GM18502 (cell line): Measurements from ENCODE around the gene CREG1.

Experiments used
- ATAC-seq: cut with Tn5 transposase; IDR thresholded peaks from one replicate; pipeline ENCODE4 v1.9.1; 2021; ENCODE audit warnings: mild to moderate bottlenecking; ENCODE audit not compliant: unreplicated experiment, poor library complexity

Gene CREG1

DNA sequence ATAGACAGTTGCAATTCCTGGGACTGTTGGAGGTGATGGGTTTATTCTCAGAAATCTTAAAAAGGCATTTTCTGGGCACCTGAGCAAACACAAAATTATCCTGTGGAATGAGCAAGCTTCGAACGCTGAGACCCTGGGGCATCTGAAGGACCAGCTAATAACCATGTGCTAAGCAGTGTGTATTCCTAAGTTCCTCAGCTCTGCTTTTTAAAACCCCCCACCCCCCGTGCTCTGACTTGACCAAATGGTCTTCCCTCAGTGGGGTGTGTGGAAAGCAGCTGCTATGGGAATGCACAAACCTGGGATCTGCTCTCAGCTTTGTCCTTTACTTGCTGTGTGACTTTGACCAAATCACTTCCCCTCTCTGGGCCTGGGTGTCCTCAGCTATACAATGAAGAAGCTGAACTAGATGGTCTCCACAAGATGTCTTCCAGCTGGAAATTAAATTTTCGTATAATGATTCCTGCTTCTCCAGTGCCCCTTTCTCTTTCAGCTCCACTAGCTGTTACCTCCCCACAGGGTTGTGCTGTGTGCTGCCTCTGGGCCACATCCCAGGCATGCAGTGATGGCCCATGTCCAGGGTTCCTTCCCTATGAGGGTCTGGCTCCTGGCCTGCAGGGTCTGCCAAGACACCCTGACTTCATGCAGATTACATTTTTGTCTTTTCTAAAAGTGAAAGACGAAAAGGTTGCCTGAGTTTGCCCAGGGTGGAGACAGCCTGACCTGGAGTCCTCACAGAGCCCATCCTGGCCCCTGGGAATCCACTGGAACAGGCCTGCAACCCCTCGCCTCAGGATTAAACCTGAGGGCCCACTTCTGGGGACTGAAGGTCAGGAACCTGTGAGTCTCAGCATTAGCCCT is 20.4 kb downstream of the CREG1 start:
- no peak for ATAC-seq

DNA sequence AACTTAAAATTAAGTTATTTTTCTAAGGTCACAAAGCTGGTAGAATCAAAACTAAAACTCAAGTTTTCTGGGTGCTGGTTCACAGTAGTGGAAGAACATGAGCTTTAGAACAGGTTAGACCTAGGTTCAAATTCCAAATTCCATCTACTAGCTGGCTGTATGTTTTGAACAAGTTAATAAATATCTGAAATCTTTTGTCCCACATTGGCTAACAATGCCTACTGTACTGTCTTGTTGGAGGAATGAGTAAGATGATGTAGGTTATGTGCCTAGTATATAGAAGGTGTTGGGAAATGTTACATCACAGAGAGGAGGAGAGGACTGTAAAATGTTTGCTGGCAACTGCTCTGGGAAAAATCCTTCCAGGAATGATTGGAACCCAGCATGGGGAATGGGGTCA is 21.2 kb downstream of the CREG1 start:
- no peak for ATAC-seq

DNA sequence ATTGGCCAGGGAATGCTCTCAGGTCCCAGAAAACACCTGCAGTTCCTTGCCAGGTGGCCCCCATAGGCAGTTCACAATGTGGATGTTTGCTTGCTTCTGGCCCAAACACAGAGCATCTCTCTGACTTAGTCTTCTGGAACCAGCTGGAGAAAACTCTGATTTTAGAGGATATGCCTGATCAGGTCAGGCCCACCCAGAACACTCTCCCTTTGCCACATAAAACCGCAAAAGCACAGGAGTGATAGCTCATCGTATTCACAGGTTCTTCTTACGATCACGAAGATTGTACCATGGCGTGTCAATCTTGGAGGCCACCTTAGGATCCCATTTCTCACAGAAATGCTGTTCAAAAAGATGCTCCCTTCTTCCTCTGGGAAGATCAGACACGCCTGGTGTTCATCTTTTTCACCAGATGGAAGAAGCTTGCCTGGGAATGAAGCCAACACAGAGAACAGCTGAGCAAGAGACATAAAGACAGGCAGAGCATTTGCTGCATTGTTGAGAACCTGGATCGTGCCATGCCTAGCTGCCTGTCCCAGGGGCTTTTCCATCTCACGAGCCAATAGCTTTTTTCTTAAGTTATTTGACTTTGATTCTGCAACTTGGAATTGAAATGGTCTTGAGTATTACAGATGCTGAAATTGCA is 23.6 kb downstream of the CREG1 start:
- no peak for ATAC-seq

DNA sequence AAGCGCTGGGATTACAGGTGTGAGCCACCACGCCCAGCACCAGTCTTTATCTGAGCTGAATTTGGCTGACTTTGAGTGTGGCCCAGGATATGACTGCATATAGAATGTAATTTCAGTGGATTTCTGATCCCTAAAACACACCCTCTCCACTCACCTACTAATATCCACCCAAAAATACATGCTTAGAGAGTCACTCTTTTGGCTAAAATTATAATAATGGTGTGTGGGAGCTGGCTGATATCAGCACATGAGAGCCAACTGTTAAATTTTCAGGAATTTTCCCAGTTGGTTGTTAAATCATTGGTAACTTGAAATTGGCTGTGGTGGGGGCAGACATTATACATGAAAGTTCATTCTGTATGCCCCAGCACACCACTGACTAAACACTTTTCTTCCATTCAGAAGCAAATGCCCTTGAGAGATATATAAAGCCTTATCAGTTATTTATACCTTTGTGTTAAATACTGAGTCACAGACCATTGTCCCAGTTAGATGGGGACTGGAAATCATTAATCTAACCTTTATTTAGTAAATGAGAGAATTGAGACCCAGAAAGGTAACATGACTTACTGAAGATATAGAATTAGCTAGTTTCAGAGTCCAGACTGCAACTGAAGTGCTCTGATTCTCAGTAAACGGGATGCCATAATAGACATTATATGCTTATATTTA is 25.4 kb downstream of the CREG1 start:
- no peak for ATAC-seq

DNA sequence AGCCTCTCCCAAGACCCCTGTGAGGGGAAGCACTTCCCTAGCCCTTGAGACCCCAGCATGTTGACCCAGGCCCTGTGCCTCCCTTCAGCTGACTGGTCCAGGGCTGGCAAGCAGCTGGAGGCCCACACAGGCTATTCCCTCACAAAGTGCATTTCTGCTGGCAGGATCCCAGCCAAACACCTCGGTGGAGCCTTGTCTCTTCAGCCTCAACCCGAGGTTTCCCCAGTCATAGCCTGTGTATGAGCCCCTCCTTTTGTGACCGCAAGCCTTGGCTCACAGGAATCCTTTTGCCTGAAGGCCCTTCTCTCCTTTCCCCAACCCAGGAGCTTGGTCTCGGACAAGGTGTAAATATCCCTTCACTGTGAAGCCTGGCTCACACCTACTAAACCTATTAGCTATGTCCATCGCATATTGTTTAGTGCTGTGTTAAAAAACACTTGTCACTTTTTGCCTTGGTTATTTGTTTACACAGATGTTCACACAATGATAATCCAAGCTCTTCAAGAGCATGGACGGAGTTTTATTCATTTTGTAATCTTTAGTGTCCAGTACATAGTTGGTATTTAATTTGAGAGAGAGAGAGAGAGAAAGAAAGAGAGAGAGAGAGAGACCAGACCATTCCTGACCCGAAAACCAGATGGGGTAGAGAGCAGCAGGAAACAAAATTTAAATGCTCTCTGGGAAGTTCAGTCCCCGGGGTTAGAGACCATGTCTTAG is 26.7 kb downstream of the CREG1 start:
- ATAC-seq = no peak

DNA sequence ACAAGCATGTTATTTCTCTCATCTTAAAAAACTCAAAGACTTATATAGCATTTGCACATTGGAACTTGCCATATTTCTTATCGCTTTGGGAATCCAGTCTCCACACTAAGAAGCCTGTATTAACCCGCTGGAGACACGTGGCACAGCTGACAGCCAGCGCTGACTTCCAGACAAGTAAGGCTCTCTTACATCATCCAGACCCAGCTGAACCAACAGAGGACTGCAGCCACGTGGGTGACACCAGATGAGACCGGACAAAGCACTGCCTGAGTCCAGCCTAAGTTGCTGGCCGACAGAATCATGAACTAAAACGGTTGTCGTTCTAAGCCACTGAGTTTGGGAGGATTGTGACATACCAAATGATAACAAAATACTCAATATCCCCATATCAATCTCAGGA is 28.9 kb downstream of the CREG1 start:
- ATAC-seq = no peak

DNA sequence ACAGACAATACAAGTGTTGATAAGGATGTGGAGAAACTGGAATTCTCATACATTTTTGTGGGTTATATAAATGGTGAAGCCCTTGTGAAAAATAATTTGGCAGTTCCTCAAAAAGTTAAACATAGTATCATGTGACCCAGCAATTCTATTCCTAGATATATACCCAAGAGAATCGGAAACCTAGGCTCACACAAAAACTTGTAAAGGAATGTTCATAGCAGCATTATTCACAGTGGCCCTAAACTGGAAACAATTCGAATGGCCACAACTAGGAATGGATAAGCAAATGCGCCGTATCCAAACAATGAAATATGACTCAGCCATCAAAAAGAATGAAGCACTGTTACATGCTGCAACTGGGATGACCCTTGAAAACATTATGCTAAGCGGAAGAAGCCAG is 31.3 kb downstream of the CREG1 start:
- ATAC-seq = no peak

DNA sequence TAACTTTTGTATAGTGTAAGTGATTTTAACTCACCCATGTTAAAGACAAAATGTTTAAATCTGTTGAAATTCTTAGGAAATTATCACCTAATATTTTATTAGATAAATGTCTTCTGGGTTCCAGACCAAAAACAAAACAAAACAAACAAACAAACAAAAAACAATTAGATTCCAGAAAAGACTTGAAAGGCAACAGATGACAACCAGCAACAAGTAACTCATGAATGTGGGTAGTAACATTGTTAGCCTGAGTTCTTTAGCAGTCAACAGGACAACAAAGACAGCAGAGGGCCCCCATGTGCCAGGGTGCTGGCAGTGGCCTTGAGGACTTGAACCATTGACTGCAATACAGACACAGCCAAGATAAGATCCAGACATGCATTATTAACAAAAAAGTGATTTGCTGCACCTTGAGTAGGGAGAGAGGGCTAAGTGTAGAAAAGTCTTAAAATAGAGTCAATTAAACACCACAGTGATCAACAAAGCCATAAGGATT is 32.8 kb downstream of the CREG1 start:
- no peak for ATAC-seq

DNA sequence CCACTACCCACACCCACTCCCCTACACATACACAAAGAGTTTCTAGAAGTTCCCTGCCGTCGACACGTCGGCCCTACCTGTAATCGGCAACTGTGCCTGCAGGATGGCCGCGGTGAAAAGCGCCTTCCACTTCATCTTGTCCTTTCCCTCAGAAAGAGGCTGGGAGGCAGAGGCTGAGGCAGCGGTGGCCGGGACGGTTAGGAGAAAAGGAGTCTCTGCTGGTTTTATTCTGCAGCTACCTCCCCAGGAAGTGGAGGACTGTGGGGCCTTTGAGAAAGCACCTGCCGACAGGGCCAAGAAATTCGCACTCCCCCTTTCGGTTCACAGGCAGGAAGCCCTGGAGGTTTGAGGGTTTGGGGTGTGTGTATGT is 35.2 kb downstream of the CREG1 start, which contains the start of gene CD247:
CD247 (minus strand) TSS at position 199 of the 370 bp plus-strand sequence; CDS start at position 135, 64 bp downstream.
- peak; percentile 47 for ATAC-seq

DNA sequence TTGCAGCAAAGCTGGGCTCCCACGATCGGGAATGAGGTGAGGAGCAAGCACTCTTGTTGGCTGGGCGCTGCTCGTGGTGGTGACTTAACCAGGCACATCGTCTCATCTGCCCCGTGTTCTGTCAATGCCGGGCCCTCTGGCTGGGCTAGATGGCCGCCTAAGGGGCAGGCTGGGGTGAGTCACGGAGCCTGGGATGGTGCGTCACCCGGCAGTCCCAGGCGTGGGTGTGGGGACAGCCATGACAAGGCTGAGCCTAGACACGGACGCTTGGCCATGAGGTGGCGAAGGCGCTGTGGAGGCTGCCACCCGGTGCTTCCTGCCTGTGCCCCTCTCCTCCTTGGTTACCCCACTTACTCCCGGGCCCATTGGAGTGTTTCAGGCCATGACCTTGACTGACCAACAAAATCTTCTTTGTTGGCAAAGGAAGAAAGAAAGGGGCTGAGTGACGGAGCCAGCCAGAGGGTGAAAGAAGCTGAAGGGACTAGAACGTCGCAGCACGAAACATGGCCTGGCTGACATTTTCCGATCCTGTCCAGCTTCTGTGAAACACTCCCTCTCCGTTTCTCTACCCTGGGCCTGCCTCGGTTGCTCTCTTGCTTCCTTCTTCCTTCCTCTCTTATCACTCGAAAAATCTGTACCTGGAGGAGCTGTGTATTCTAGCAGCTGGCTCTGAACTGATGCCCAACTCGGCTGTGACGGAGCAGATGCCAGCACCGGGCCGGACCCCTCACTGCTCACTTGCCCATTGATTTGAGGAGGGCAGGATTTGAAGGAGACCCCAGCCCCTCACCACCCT is 35.8 kb downstream of the CREG1 start:
- no peak for ATAC-seq

DNA sequence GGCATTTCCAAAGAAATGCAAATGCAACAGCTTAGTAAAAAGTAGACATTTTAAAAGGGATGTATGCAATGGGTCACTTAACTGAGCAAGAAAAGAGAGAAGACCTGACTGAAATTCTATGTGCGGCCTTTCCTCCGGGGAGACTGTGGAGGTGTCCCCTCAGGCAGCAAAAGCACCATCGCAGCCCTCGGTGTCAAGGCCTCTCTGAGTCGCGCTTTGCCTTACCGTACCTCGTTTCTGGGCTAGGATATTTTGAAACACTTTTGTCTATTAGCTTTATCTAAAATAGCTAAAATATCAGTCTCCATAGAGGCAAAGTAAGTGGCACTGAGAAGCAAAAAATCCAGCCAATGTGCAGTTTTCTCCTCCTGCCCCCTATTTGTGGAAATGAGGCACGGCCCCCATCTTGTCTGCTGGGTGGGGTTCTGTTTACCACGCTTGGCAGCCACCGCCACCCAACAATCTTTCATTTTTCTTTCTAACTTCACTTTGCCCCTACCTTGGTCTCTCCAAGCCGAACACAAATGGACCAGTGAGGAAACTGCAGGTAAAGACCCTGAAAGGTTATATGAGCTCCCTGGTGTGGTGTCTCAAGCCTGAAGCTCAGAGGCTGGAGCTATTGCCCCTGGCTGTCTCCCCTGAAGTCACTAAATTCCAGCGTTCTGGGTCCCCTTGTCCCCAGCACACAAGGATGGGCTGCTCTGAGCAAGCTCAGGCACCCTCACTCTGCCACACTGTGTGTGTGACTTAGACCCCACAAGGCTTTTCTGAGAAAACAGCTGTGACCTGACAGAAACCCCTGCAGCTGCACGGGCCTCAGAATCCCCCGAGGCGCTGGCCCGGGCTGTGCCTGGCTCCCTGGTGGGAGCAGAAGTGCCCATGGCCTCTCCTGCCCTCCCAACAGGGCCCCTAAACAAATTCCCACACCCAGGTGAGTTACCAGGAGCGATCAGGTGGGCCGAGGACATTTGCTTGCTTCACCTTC is 36.9 kb downstream of the CREG1 start:
- ATAC-seq = no peak

DNA sequence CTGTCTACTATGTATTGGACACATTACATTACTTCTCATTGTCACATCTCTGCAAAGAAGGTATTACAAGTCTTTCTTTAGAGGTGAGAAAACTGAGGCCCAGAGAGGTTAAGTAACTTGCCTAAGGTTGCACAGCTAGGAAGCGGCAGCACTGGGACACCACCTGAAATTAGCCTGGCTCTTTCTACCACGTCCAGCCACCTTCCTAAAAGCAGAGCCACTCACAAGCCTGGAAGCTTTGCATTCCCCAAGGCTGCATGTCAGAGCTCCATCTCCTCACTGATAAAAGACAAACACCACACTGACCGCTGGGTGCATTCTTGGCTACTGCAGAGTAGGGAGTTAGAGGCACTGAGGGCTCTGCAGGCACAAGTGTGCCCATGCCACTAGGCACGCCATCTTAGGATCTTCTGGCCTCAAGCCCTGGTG is 37.7 kb downstream of the CREG1 start:
- no peak for ATAC-seq

DNA sequence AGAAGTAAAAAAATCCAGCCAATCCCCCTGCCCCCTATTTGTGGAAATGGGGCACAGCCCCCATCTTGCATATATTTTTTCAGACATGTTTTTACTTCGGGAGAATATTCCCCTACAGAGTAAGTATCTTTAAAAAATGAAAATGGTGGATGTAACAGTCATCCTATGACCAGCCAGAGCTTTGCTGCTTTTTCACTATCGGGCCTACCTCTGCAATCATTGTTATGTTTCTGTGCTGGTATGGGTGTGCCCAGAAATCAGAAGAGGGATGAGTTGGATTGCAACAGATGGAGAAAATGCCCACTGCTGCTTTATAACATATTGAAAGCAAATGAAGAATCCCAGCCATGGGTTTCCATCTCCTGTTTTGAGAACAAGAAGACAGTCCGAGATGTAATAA is 38.1 kb downstream of the CREG1 start:
- ATAC-seq = no peak

DNA sequence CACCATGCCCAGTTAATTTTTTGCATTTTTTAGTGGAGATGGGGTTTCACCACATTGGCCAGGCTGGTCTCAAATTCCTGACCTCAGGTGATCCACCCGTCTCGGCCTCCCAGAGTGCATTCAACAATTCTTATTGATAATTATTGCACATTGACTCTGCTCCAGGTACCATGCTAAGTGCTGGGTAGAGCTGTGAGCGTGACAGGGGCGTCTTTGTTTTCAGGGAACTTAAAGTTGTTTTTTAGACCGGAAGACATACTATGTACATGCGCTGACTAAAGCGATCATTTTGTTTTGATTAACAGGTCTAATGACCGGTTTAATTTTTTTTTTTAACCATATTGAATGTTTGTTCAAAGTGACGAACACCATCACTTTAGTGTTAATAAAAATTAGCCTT is 39.3 kb downstream of the CREG1 start:
- ATAC-seq = no peak

DNA sequence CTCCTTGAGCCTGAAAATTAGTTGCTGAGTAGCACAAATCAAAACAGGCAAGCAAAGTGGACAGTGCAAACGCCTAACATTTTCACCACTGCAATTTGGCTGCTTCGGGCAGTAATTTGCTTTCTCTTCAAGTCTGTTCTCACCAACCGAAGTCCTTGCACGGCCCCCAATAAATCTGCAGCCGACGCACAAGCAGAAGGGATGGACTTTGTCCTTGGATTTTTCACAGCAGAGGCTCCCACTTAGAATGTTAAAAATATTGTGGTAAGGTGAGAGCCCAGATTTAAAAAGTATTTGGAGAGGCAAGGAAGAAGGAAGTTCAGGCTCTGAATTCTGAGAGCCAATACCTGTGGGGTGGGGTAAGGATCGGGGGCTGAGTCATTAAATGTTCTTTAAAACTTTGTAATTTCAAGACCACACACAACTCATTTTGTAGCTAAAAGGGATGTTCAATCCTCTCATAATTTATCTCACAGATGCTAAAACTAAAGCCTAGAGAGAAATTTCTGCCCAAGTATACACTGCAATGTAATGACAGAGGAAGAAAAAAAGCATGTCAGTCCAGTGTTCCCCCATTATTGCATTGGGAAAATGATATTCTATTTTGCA is 41.4 kb downstream of the CREG1 start:
- ATAC-seq = no peak

DNA sequence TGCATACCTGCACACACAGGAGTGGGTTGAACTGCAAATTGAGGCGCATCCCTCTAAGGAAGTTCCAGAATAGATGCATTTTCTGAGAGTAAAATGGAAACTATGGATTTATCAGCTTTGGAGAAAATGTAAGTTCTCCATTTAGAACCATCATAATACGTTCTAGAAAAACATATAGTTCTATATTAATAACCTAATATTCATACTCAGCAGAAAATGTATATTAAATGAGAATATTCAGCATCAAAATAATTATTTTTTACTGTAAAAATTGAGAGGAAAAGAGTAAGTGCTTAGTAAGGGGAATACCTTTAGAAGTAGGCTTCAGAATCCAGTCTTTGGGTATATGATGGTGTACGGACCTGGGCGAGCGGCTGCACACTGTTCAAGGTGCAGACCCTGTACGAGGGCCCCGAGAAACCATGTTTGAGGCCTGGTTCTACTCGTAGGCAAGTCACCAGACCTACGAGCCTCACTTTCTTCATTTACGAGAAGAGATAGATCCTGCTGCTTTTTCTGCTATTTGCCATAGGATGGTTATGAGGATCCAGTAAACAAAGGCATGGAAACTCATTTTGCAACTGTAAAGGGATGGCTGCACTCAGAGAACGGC is 42.1 kb downstream of the CREG1 start:
- ATAC-seq = no peak

DNA sequence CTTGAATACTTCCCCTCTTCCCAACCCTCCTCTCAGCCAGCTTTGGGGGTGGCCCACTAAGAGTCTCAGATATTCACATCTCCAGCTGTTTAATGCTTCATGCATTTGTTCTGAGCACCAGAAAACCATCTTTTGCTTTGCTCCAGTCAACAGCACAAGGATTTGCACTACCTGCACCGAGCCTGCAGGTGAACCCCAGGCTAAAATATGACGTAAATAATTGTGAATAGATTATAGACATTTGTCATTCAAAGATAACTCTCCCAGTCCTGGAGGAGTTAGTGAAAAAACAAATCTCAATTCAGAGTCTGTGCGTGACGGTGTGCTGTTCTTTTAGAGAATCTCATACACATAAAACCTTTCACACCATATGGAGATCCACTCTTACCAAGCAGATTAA is 42.7 kb downstream of the CREG1 start:
- ATAC-seq = no peak

DNA sequence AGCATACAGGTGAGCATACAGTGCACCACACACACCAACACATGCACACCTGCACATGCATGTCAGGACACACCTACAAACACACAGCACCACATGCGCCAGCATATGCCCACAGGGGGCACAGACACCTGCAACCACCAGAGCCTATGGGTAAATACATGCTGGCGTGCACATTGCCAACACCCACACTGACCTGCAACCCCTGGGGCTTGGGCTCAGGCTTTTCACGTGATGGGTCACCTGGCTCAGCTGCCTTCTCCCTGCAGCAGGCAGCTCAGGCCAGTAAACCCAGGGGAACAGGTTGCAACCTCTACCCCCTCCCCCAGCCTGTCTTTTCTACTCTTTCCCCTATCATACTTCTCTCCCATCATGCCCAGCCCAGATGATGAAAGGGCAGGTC is 43.3 kb downstream of the CREG1 start:
- no peak for ATAC-seq
